Measurements from ENCODE around the gene VPS13D. TPM values are rescaled to one million over a fixed set of nuclear protein-coding genes. Genes with fewer than 3 reads are reported as not detected.
"Not testable (repeated sequence)": the region's sequence is repeated elsewhere in the genome, so short reads cannot be mapped to it uniquely, and the experiment has no call there.

The VPS13D gene
- total RNA-seq, 1 donor, result 52.4 TPM

DNA sequence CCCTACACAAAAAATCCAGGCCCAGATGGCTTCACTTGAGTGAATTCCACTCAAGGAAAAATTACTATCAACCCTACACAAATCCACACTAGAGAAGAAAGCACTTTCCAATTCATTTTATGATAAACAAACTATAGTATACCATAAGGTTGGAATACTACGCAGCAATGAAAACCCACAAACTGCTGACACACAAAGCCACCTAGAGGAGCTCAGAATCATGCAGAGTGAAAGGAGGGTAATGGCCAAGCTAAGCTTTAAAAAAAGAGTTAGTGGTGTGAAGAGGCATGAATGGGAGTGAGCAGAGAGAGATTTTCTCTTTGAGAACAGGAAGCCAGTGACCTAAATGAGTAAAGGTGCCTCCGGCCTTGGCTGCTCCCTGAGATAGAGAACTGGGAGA is 294.4 kb downstream of the VPS13D start:
- no peak overlapping the region for H3K4me3 ChIP-seq (ENCODE audit: low read length)
- no peaks in the 10 kb centered on the region for H3K9me3 ChIP-seq (ENCODE audit: low read depth, low read length)
- no peaks in the 10 kb centered on the region for H3K4me1 ChIP-seq (ENCODE audit: insufficient read depth, low read length)
- no peaks in the 10 kb centered on the region for H3K27me3 ChIP-seq (ENCODE audit: insufficient read depth, low read length)

DNA sequence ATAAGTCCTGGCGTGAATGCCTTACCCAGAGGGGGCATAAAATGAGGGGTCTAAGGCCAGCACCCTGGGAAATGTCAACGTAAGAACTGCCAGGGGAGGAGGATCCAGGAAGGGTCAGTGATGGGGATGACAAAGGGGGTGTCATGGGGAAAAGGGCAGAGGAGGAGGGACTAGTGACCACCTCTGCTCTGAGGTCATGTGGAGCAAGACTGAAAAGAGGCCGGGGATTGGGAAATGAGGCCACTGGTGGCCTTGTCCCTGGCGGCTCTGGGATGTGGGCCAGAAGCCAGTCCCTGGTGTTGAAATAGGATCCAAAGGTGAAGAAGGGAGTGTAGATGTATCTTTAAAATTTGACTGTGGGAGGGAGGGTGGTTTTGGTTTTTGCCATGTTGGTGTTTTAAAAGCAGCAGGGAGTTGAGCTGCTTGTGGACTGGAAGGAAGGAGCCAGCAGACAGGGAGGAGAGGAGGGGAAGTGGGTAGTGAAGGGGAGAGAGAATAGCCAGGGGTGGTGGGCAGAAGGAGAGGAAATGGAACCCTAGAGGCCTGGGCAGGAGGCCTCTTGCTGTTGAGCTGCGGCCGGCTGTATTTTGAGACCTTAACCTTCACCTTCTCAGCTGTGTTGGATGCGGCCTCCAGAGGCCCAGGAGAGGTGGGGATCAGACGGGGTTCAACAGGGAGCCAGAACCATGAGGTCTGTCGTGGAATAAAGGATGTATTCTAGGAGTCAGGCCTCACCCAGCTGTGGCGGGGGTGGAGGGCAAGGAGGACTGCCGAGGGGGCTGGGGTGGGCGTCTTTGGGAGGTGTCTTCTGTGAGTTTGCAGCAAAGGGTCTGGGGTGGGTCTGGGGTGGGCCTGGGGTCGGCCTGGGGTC is 295.7 kb downstream of the VPS13D start:
- H3K27me3 ChIP-seq (ENCODE audit: insufficient read depth, low read length), result no peaks in the 10 kb centered on the region
- H3K9me3 ChIP-seq (ENCODE audit: low read depth, low read length), result no peaks in the 10 kb centered on the region
- H3K4me3 ChIP-seq (ENCODE audit: low read length), result no peak overlapping the region
- no peaks in the 10 kb centered on the region for H3K4me1 ChIP-seq (ENCODE audit: insufficient read depth, low read length)

DNA sequence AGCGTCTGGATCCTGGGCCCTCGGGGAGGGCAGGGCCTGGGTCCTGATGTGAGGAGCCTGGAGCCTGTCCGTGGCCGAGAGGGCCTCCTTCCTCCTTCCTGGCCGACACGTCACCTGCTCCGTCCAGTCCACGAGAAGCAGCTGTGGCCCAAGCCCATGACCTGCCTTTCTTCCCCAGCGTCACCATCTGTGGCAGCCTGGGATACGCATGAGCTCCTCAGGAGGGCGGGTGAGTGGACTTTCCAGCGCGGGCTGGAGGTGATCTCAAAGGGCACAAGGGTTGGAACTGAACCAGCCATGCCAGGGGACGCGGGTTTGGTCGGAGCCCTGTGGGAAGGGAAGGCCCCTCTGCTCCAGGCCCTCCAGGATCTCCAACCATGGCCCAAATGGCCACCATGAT is 297.7 kb downstream of the VPS13D start:
- no peak overlapping the region for H3K4me3 ChIP-seq (ENCODE audit: low read length)
- H3K4me1 ChIP-seq (ENCODE audit: insufficient read depth, low read length), result no peaks in the 10 kb centered on the region
- no peaks in the 10 kb centered on the region for H3K27me3 ChIP-seq (ENCODE audit: insufficient read depth, low read length)
- no peaks in the 10 kb centered on the region for H3K9me3 ChIP-seq (ENCODE audit: low read depth, low read length)

DNA sequence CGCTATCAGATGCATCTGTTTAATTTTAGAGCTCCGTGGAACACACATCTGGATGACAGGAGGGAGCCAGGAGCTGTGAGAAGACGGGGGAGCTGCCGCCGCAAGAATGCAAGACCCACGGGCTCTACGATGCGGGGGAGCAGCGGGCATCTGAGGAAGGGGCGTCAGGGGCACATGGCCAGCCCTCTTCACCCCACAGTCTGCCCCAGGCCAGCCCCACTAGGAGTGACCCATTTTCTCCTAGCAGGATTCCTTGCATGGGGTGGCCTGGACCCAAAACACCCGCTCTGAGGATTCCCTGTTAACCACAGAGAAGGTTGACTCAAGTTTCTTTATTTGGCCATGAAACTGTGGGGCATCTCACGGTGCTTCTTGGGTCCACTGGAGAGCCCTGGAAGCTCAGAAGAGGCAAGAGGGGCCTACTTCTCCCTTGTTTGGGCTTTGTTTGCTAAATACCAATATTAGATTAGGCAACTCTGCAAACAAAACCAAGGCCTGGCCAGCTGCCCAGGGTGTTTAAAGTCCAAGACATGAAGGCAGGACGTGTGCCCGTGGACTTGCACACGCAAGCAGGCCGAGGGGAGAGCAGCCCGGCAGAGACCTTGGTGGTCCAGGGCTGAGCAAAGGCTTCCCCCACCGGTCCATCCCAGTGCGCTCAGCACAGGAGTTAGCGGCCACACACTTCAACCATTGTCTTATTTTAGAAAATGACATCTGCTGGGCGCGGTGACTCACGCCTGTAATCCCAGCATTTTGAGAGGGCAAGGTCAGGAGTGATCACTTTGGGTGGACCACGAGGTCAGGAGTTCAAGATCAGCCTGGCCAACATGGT is 298.4 kb downstream of the VPS13D start:
- Histone ChIP-seq H3K9me3 (ENCODE audit: low read depth, low read length) (no peaks in the 10 kb centered on the region), H3K4me3 (ENCODE audit: low read length) (no peak overlapping the region), H3K27me3 (ENCODE audit: insufficient read depth, low read length) (no peaks in the 10 kb centered on the region), H3K4me1 (ENCODE audit: insufficient read depth, low read length) (no peaks in the 10 kb centered on the region)

DNA sequence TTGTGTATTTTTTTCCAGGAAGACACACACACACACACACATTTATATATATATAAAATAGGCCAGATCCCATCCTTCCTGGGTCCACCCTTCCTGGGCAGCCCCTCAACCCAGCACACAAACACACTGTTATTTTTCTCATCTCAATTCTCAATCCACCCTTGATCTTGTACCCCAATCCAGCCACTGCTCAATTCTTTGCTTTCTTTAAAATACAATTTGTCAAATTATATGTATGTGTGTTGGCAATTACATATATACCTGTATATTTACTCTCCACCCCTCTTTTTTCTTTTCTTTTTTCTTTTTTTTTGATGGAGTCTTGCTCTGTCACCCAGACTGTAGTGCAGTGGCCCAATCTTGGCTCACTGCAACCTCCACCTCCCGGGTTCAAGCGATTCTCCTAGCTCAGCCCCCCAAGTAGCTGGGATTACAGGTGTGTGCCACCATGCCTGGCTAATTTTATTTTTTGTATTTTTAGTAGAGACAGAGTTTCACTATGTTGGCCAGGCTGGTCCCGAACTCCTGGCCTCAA is 299.9 kb downstream of the VPS13D start:
- H3K9me3 ChIP-seq (ENCODE audit: low read depth, low read length), result no peaks in the 10 kb centered on the region
- H3K4me1 ChIP-seq (ENCODE audit: insufficient read depth, low read length), result no peaks in the 10 kb centered on the region
- no peaks in the 10 kb centered on the region for H3K27me3 ChIP-seq (ENCODE audit: insufficient read depth, low read length)

DNA sequence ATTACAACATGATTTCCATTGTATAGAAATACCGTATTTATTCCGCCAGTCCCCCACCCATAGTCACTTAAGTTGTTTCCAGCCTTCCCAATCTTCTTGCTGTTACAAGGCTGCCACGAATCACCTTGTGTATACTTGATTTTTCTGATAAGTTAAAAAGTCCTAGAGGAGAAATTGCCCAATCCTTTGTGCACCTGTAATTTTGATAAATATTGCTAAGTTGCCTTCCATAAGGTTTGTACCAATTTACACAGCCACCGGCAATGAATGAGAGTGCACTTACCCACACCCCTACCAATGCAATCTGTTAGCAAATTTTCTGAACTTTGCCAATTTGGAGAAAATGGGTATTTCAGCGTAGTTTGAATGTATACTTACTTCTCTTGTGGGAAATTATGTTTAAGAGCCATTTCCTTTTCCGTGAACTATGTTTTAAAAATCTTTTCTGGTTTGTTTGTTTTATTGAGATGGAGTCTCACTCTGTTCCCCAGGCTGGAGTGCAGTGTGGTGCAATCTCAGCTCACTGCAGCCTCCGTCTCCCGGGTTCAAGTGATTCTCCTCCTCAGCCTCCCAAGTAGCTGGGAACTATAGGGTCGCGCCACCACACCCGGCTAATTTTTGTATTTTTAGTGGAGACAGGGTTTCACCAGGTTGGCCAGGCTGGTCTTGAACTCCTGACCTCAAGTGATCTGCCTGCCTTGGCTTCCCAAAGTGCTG is 300.8 kb downstream of the VPS13D start:
- no peaks in the 10 kb centered on the region for H3K4me1 ChIP-seq (ENCODE audit: insufficient read depth, low read length)
- H3K9me3 ChIP-seq (ENCODE audit: low read depth, low read length), result no peaks in the 10 kb centered on the region
- H3K27me3 ChIP-seq (ENCODE audit: insufficient read depth, low read length), result no peaks in the 10 kb centered on the region
- no peak overlapping the region for H3K4me3 ChIP-seq (ENCODE audit: low read length)

More for the DNA sequence above, 299.9 kb downstream of the VPS13D start:
- H3K4me3 ChIP-seq (ENCODE audit: low read length), result no peak overlapping the region

DNA sequence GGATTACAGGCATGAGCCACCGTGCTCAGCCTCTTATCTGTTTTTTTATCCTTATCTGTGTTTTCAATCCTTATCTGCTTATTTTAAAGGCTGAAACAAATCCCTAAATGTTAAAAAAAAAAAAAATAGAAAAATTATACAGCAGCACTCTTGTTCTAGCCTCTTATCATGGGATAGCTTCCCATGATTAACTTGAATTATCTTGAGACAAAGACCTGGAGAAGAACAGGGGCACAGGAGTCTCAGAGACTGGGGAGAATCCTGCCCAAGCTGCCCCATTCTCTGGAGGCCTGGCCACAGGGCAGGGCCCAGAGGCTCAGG is 301.3 kb downstream of the VPS13D start:
- Histone ChIP-seq H3K9me3 (ENCODE audit: low read depth, low read length) (no peaks in the 10 kb centered on the region), H3K4me1 (ENCODE audit: insufficient read depth, low read length) (no peaks in the 10 kb centered on the region), H3K27me3 (ENCODE audit: insufficient read depth, low read length) (no peaks in the 10 kb centered on the region), H3K4me3 (ENCODE audit: low read length) (no peak overlapping the region)

DNA sequence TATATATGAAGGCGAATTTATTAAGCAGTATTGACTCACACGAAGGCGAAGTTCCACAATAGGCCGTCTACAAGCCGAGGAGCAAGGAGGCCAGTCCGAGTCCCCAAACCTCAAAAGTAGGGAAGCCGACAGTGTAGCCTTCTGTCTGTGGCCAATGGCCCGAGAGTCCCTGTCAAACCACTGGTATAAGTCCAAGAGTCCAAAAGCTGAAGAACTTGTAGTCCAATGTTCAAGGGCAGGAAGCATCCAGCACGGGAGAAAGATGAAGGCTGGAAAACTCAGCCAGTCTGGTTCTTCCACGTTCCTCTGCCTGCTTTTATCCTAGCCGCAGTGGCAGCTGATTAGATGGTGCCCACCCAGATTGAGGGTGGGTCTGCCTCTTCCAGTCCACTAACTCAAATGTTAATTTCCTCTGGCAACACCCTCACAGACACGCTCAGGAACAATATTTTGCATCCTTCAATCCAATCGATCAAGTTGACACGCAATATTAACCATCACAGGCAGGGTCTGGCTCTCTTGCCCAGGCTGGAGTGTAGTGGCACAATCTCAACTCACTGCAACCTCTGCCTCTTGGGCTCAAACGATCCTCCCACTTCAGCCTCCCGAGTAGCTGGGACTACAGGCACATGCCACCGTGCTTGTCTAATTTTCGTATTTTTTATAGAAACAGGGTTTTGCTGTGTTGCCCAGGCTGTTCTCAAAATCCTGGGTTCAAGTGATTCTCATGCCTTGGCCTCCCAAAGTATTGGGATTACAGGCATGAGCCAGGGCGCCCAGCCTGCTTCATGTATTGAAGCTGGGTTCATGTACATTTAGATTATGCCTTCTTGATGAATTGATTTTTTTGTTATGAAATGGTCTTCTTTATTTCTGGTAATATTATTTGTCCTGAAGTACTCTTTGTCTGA is 302.8 kb downstream of the VPS13D start:
- no peaks in the 10 kb centered on the region for H3K4me1 ChIP-seq (ENCODE audit: insufficient read depth, low read length)
- no peak overlapping the region for H3K4me3 ChIP-seq (ENCODE audit: low read length)
- no peaks in the 10 kb centered on the region for H3K9me3 ChIP-seq (ENCODE audit: low read depth, low read length)
- no peaks in the 10 kb centered on the region for H3K27me3 ChIP-seq (ENCODE audit: insufficient read depth, low read length)

DNA sequence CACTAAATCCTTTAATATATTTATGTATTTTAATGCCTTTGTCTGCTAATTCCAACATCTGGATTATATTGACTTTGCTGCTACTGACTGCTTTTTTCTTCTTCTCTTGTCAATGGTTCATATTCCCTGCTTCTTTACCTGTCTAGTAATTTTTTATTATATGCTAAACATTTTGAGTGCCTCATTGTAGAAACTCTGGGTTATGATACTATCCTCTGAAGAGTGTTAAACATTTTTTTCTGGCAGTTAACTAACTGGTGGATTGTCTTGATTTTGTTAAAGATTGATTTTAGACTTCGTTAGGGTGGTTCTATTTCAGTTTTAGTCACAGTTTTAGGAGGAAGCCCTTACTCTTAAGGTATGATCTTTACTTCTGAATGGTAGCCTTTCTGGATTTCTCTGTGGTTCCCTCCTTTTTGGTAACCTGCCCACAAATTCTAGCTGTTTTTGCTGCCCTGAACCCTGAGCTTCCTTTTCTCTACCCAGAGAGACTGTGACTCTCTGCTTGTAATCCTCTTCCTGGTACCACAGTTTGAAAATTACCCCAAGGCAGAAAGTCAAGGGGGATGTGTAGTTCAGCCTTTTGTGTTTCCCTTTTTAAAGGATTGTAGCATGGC is 306.3 kb downstream of the VPS13D start:
- no peak overlapping the region for H3K4me3 ChIP-seq (ENCODE audit: low read length)
- H3K4me1 ChIP-seq (ENCODE audit: insufficient read depth, low read length), result no peaks in the 10 kb centered on the region
- H3K27me3 ChIP-seq (ENCODE audit: insufficient read depth, low read length), result no peaks in the 10 kb centered on the region
- H3K9me3 ChIP-seq (ENCODE audit: low read depth, low read length), result no peaks in the 10 kb centered on the region

DNA sequence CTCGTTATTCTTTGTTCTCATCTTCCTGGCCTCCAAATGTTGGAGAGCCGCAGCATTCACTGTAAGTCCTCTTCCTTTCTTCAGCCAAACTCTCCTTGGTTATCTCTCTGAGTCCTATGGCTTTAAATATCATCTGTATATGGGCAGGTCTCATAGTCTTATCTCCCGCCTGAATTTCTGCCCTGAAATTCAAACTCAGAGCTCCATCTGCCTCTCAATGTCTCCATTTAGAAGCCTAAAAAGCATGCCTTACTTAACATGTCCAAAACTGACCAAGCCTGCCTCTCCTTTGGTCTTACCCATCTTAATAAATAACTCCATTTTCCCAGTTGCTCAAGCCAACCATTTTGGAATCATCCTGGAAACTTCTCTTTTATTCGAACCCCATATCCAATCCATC is 307.5 kb downstream of the VPS13D start:
- H3K4me3 ChIP-seq (ENCODE audit: low read length), result no peak overlapping the region
- no peaks in the 10 kb centered on the region for H3K27me3 ChIP-seq (ENCODE audit: insufficient read depth, low read length)
- no peaks in the 10 kb centered on the region for H3K4me1 ChIP-seq (ENCODE audit: insufficient read depth, low read length)
- H3K9me3 ChIP-seq (ENCODE audit: low read depth, low read length), result no peaks in the 10 kb centered on the region

DNA sequence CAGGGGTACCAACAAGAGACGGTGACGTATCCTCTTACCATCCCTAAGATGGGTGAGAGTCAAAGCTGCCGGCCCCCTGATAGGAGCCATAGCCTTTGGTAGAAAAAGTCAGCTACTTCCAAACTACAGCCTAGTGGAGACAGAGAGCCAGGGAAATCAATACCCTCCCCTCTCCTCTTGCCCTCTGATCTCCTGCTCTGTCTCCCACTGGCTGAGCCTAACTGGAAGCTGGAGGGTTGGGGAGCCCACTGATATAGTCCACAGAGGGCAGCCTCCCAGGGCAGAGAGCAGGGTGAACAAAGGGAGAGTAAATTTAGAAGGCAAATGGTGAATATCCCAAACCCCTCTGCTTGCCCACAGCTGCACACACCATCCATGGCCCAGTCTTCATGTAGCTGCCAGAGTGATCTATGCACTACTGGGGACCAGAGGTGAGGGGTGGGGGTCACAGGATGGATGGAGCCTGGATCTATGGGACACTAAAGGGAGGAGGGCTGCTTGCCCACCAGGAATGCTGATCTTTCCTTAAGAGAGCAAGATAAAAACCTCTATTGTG is 308.2 kb downstream of the VPS13D start:
- Histone ChIP-seq H3K27me3 (ENCODE audit: insufficient read depth, low read length) (no peaks in the 10 kb centered on the region), H3K4me1 (ENCODE audit: insufficient read depth, low read length) (no peaks in the 10 kb centered on the region), H3K9me3 (ENCODE audit: low read depth, low read length) (no peaks in the 10 kb centered on the region), H3K4me3 (ENCODE audit: low read length) (no peak overlapping the region)

DNA sequence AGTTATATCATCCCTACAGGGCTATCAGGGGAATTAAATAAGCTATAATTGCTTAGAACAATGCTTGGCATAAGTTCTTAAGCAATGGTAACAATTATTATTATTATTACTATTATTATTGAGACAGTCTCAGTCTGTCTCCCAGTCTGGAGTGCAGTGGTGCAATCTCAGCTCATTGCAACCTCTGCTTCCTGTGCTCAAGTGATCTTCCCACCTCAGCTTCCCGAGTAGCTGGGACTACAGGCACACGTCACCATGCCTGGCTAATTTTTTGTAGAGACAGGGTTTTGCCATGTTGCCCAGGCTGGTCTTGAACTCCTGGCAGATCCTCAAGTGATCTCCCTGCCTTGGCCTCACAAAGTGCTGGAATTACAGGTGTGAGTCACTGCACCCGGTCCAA is 308.7 kb downstream of the VPS13D start:
- H3K27me3 ChIP-seq (ENCODE audit: insufficient read depth, low read length); H3K4me1 ChIP-seq (ENCODE audit: insufficient read depth, low read length); H3K4me3 ChIP-seq (ENCODE audit: low read length); H3K9me3 ChIP-seq (ENCODE audit: low read depth, low read length): not testable (repeated sequence)

DNA sequence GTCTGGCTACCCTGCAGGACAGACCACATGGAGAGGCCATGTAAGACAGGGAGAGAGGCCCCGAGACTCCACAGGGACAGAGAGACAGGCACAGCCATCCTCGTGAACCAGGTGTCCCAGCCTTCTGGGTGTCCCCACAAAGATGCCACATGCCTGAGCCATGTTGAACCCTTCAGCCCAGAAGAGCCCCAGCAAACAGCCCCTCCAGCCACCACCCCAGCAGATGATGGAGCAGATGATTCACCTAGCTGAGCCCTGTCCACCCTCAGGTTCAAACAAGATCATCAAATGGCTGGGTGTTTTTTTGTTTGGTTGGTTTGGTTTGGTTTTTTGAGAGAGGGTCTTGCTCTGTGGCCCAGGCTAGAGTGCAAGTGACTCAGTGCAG is 309.5 kb downstream of the VPS13D start:
- Histone ChIP-seq H3K4me1 (ENCODE audit: insufficient read depth, low read length) (no peaks in the 10 kb centered on the region), H3K9me3 (ENCODE audit: low read depth, low read length) (no peaks in the 10 kb centered on the region), H3K27me3 (ENCODE audit: insufficient read depth, low read length) (no peaks in the 10 kb centered on the region), H3K4me3 (ENCODE audit: low read length) (no peak overlapping the region)

Measured in mononuclear cell (primary cell).